ENCODE data around the gene NEURL2. TPM values are rescaled to one million over a fixed set of nuclear protein-coding genes. Genes with fewer than 3 reads are reported as not detected.

The NEURL2 gene
- total RNA-seq, 4 donors from 2014 or later, result 8.5 to 32.0 (median 11.6) TPM

DNA sequence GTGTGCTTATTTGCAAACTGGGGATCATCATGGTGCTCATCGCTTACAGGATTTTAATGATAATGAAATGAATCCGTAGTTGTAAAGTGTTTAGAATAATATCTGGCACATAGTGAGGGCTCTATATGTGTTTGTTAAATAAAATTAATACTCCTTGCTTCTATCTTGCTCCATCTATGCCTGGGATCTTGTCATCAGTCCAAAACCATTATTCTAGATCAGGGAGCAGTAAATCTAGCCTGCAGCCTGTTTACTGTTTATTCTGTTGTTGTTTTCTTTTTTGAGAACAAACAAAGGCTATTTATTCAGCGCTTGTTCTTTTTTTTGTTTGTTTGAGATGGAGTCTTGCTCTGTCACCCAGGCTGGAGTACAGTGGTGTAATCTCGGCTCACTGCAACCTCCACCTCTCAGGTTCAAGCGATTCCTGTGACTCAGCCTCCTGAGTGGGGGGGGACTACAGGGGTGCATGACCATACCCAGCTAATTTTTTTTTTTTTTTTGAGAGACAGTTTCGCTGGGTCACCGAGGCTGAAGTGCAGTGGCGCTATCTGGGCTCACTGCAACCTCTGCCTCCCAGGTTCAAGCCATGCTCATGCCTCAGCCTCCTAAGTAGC lies 41.9 kb downstream of the NEURL2 start:
- ATAC-seq (ENCODE audit: low FRiP score) (no peak), DNase-seq (ENCODE audit: low spot score) (no peak)
- TF ChIP-seq, protein P1, sequence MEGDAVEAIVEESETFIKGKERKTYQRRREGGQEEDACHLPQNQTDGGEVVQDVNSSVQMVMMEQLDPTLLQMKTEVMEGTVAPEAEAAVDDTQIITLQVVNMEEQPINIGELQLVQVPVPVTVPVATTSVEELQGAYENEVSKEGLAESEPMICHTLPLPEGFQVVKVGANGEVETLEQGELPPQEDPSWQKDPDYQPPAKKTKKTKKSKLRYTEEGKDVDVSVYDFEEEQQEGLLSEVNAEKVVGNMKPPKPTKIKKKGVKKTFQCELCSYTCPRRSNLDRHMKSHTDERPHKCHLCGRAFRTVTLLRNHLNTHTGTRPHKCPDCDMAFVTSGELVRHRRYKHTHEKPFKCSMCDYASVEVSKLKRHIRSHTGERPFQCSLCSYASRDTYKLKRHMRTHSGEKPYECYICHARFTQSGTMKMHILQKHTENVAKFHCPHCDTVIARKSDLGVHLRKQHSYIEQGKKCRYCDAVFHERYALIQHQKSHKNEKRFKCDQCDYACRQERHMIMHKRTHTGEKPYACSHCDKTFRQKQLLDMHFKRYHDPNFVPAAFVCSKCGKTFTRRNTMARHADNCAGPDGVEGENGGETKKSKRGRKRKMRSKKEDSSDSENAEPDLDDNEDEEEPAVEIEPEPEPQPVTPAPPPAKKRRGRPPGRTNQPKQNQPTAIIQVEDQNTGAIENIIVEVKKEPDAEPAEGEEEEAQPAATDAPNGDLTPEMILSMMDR (IDR thresholded peaks at IDR 0.05), result no peak

DNA sequence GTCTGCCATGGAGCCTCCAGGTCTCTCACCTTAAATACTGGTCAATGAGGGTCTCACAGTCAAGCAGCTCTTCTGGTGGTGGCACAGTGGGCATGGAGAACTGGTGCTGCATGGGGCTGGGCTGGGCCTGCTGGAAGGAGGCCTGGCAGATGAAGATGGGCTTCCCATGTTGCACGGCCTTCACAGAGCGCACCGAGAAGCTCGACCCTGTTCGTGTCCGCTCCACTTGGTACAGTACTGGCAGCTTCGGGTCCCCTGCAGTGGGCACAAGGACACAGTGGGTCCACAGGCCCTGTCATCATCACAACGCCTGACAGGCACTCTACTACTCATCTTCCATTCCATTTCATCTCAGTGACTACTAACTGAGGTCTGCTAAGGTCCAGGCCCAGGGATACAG lies 42.6 kb downstream of the NEURL2 start:
- no peak for DNase-seq (ENCODE audit: low spot score)
- ATAC-seq (ENCODE audit: low FRiP score), result no peak

DNA sequence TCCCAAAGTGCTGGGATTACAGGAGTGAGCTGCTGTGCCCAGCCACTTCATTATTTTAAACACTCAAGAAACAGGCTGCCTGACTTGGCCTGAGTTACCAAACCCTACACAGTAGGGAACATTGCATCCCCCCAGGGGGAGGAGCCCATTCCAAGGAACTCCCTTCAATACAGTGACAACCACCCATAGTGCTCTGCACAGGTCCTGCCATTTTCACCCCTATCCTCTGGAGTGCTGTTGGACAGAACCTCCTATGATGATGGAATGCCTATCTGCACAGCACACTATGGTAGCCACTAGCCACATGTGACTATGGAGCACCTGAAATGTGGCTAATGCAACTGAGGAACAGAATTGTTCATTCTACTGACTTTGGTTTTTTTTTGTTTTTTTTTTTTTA lies 45.6 kb downstream of the NEURL2 start:
- no peak for ATAC-seq (ENCODE audit: low FRiP score)
- TF ChIP-seq, protein P1 (IDR thresholded peaks at IDR 0.05), result no peak
- no peak for DNase-seq (ENCODE audit: low spot score)

More for the DNA sequence above, 42.6 kb downstream of the NEURL2 start:
- TF ChIP-seq, protein P1 (IDR thresholded peaks at IDR 0.05), result no peak

DNA sequence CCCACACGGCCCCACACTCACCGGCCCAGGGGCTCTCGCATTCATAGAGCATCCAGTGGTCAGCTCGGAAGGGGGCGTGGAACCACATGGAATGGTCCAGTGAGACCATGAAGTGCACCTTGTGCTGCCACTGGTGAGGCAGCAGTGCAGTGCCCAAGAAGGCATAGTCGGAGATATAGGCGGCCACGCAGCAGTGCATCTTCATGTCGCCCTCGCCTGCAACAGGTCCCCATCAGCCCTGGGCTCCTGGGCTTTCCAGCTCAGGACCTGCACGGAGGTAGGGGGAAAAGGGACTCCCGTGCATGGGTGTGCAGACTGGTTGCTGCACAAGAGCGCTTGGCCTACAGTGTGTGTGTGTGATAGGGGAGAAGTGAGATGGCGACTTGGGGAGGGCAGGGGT lies 47.5 kb downstream of the NEURL2 start:
- DNase-seq (ENCODE audit: low spot score), result no peak
- ATAC-seq (ENCODE audit: low FRiP score), result no peak
- TF ChIP-seq, protein P1 (IDR thresholded peaks at IDR 0.05), result no peak

DNA sequence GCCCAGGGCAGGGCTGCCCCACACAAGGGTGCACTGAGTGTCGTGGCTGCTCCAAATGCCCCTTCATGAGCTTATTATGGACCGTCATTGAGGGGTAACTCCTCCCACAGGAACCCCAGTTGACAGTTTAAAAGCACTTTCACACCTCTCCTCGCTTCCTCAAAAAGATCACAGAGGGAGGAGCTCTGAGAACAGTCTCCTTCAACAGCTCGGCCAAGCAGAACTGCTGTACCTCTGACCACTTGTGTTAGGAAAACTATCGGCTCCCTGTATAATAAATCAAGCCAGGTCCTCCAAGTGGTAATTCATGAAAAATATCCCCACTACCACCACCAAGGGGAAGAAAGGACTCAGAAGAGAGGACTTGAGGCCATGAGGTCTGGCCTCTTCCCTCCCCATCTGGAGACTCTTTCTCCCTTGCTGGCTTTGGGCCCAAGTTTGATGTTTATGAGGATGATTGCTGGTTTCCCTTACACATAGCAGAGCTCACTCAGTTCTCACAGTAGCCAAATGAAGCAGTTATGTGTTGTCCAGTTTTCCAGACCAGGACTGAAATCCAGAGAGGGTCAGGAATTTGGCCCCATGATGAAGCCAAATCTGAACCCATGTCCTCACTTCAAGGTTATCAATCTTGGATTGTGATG lies 48.7 kb downstream of the NEURL2 start:
- no peak for DNase-seq (ENCODE audit: low spot score)
- TF ChIP-seq, protein P1 (IDR thresholded peaks at IDR 0.05), result no peak
- ATAC-seq (ENCODE audit: low FRiP score), result no peak

DNA sequence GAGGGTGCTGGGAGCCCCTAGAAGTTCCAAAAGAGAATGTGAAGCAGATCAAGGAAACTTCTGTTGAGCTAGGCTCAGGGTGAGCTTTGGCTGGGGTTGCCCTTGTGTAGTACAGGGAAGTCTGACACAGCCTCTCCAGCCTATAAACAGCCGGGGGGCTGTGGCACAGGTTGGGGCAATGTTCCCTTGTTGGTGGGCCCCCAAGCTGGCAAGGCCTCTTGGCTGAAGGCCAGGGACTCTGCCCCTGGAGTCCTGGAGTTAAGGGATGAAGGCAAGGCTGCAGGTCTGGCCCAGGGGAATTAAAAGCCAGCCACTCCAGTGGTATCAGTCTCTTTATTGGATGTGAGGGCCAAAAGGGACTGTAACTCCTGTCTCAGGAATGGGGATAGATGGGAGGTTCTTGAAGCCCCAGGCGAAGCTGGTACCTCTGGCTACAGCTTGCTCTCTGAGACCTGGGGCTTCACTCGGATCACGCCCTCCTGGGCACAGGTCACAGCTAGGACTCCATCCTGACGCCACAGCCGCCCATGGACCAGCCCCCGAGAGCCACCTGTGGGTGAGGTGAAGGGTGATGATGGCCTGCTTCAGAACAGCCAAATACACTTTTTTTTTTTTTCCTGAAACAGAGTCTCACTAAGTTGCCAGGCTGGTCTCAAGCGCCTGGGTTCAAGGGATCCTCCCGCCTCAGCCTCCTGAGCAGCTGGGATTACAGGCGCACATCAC lies 49.4 kb downstream of the NEURL2 start:
- TF ChIP-seq, protein P1 (IDR thresholded peaks at IDR 0.05), result no peak
- ATAC-seq (ENCODE audit: low FRiP score) (no peak), DNase-seq (ENCODE audit: low spot score) (no peak)

Data from omental fat pad (tissue), 4 donors.